ENCODE results near the gene ACBD4. TPM values are rescaled to one million over a fixed set of nuclear protein-coding genes. Genes with fewer than 3 reads are reported as not detected.
A peak's percentile ranks its signal among the peaks of the same experiment; 100 is the strongest.

ACBD4 gene
- total and polyA plus RNA-seq, 2 of the 4 experiments (the other 2 are of a cell fraction): 2.3 to 5.7 TPM

- H3K9me3 ChIP-seq (ENCODE audit: control insufficient read depth, insufficient read depth, low read length): no peaks in the 10 kb centered on the region
- peak overlapping the region; percentile 13; the same call in 1 of the 2 replicates for H4K91ac ChIP-seq (ENCODE audit: insufficient read depth, low read depth, low read length)
- no peak overlapping the region for H4K5ac ChIP-seq (ENCODE audit: low read depth, low read length)
- peaks cover 32% of the 10 kb centered on the region for H3K9me1 ChIP-seq (ENCODE audit: insufficient read depth, low read length)
- peak overlapping the region; percentile 12; the same call in 1 of the 2 replicates for H3K23ac ChIP-seq (ENCODE audit: low read depth, low read length)
- H3K27ac ChIP-seq (ENCODE audit: insufficient read depth, low read length): no peak overlapping the region
- peak overlapping the region in 1 of 2 experiments; percentile 26; a peak in 1 of 4 replicates for H4K8ac ChIP-seq (ENCODE audit: low read depth in 2 of 2, low read length in 2 of 2)
- in situ Hi-C loops (cut with MboI; ENCODE audit: low sequenced_read_pairs) (no loop called here), intact Hi-C loops (cut with micrococcal nuclease) (no loop called here), dilution Hi-C loops (cut with HindIII; ENCODE audit: low sequenced_read_pairs, unreplicated experiment) (no loop called here)
- peak overlapping the region; percentile 52 for H2BK20ac ChIP-seq (ENCODE audit: low read depth, low read length)
- H2AK5ac ChIP-seq (ENCODE audit: low read depth, low read length): peak overlapping the region; percentile 74; the same call in 1 of the 2 replicates
- peaks cover 37% of the 10 kb centered on the region for H3K4me1 ChIP-seq (ENCODE audit: control insufficient read depth, insufficient read depth, low read length)
- CTCF ChIA-PET: no interaction called here
- TF ChIP-seq CHD1 (IDR thresholded peaks at IDR 0.05; ENCODE audit: low read depth, low read length): no peak
- peak overlapping the region; percentile 83 for H2AK9ac ChIP-seq (replicated peaks; ENCODE audit: low read depth, low read length, poor library complexity)
- WGBS, 2 experiments (ENCODE audit: extremely low coverage in 2 of 2, insufficient read length in 1 of 2): 89% methylated on average over 3 of the region's 10 CpGs; no CpG with 5 or more reads in 1 of the 2 experiments
- ATAC-seq (ENCODE audit: low read depth): no peak
- H2AFZ ChIP-seq (replicated peaks; ENCODE audit: low read length, poor library complexity): no peak overlapping the region
- H3K18ac ChIP-seq (ENCODE audit: low read depth, low read length): no peak overlapping the region
- H3K79me1 ChIP-seq (ENCODE audit: low read depth in 1 of 2, low read length in 2 of 2): peaks cover 47 to 69% of the 10 kb centered on the region in 2 experiments
- H2BK15ac ChIP-seq (ENCODE audit: low read depth, low read length): no peak overlapping the region
- H3K4me3 ChIP-seq (ENCODE audit: insufficient read depth, low read depth, low read length): no peak overlapping the region
- no peak overlapping the region for H3K14ac ChIP-seq (replicated peaks; ENCODE audit: low read depth, low read length)
- H3K4ac ChIP-seq (ENCODE audit: low read depth, low read length): peak overlapping the region; percentile 75
- DNase-seq: no peak
- no peak overlapping the region for H3K4me2 ChIP-seq (ENCODE audit: low read depth, low read length)
- POLR2A ChIA-PET (ENCODE audit: unreplicated experiment): interaction anchor here (0.7 kb wide), 1 partner anchor 25 kb away, joined by 3 read pairs; no protein-coding TSS in a partner anchor
- no peak overlapping the region for H3K9ac ChIP-seq (ENCODE audit: low read depth, low read length)
- no peaks in the 10 kb centered on the region for H3K36me3 ChIP-seq (ENCODE audit: control insufficient read depth, insufficient read depth, low read length)
- no TSS peak for BruUV-seq (replicated peaks)
- H2BK5ac ChIP-seq (ENCODE audit: low read depth, low read length, poor library complexity, severe bottlenecking): peak overlapping the region; percentile 32
- H2BK120ac ChIP-seq (ENCODE audit: low read depth, low read length): peak overlapping the region; percentile 79
- H3K56ac ChIP-seq (ENCODE audit: extremely low read depth, insufficient read depth, low read length): no peak overlapping the region
- no peaks in the 10 kb centered on the region for H3K27me3 ChIP-seq (ENCODE audit: control insufficient read depth, insufficient read depth, low read length)
- peaks cover 9% of the 10 kb centered on the region; the same call in 1 of the 2 replicates for H4K20me1 ChIP-seq (ENCODE audit: insufficient read depth, low read length)
Measured at GRCh38 chr17:45129426-45129939, 6.0 kb upstream of the ACBD4 start.

Data from IMR-90 (cell line).